Effector CD8-positive, alpha-beta T cell (primary cell): Measurements from ENCODE around the gene INO80B.
"Not testable (repeated sequence)": the region's sequence is repeated elsewhere in the genome, so short reads cannot be mapped to it uniquely, and the experiment has no call there.

ENCODE experiments used
- DNase-seq: peaks from one replicate; lab custom pipeline; 2025; lab: John Stamatoyannopoulos, UW

INO80B gene

DNA sequence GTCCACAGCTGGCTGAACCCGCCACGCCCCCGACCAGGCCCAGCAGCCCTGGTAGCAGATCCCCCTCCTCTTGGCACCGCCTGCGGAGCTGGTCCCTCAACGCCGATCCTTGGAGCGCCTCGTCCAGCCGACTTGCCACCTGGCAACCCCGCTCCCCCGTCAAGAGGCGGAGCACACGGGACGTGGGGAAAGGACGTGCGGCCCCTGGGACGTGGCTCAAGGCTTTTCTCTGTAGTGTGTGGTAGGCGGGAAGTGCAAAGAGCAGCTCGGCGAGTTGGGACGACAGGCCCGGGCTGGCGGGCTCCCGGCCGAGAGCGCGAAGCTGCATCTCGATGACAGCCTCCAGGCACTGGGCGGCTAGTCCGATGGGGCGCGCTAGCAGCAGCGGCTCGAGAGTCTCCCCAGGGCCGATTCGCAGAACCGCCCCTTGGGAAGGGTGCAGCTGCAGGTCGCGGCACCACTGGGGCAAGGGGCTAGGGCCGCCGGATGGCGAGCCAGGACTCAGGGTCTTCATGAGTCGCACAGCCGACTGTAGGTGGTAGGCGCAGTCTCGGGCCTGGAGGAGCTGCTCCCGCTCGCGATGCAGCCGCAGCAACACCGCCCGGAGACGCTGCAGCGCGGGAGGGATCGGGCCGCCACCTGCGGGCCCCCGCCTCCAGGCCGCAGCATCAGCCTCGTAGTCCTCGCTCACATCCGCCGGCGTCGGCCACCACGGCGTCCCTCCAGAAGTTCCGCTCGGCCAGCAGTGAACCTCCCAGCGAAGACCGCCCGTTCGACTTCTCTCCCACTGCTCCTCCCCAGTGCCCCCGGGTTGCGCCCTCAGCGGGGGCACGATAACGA, 27.3 kb downstream of the INO80B start:
- DNase-seq = peak; percentile 43

DNA sequence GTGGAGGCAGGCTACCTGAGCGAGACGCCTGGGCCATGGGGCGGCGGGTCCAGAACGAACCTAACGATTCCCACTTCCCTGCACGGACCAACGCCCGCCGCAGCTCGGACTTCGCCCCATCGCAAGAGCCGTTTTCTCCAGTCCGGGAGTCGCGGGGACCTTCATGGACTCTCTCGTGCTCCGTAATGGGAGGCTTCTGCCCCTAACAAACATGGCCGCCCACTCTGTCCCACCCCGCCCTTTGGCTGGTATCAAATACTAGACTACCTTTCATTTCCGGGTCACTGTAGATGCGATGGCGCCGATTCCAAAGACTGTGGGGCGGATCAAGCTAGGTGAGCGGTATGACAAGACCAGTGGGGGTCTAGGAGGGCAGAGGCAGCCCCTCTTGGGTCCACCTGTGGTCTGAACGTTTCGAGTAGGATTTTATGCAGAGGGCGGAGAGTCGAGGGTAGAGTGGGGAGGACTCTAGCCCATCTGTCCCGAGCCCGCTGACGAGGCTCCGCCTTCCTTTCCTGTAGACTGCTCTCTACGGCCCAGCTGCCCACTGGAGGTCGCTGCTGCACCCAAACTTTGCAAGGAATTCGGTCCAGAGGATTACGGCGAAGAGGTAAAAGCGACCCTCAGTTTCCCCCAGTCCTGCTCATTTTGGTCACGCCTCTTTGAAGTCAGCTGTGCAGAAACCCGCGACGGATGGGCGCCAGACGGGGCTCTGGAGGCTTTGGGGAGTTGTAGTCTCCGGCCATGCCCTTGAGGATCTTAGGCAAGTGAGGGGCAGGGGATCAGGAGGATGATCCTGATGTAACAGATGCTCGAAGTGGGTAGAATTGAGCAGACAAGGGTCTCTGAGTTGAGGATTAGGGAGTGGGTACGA, 28.2 kb downstream of the INO80B start, which contains the start of the genes CCDC142 and TTC31:
Gene CCDC142 (minus strand): TSS at position 198 of the 874 bp plus-strand sequence. CDS start 161 bp downstream, at position 37.
Gene TTC31 (plus strand): TSS at position 281 of the 874 bp plus-strand sequence. CDS start 15 bp downstream, at position 296.
- peak; percentile 87 for DNase-seq

DNA sequence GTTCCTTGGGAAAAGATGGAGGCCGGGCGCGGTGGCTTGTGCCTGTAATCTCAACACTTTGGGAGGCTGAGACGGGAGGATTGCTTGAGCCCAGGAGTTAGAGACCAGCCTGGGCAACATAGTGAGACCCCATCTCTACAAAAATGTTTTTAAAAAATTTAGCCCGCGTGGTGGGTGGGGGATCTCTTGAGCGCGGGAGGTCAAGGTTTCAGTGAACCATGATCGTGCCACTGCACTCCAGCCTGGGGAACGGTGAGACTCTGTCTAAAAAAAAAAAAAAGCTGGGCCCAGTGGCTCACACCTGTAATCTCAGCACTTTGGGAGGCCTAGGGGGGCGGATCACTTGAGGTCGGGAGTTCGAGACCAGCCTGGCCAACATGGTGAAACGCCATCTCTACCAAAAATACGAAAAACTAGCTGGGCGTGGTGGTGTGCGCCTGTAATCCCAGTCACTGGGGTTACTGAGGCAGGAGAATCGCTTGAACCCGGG, 28.8 kb downstream of the INO80B start:
- not testable (repeated sequence) for DNase-seq

DNA sequence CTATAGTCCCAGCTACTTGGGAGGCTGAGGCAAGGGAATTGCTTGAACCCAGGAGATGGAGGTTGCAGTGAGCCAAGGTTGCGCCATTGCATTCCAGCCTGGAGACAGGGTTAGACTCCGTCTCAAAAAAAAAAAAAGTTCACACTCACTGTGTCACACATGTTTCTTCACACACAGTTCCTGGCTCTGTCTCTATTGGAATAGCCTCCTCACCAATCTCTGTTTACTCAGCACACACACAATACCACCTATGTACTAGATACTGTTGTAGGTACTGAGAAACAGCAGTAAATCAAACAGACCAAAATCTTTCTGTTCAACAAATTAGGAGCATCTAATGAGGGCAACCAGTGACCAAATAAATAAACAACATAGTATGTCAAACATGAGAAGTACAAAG, 31.3 kb downstream of the INO80B start:
- DNase-seq = no peak

DNA sequence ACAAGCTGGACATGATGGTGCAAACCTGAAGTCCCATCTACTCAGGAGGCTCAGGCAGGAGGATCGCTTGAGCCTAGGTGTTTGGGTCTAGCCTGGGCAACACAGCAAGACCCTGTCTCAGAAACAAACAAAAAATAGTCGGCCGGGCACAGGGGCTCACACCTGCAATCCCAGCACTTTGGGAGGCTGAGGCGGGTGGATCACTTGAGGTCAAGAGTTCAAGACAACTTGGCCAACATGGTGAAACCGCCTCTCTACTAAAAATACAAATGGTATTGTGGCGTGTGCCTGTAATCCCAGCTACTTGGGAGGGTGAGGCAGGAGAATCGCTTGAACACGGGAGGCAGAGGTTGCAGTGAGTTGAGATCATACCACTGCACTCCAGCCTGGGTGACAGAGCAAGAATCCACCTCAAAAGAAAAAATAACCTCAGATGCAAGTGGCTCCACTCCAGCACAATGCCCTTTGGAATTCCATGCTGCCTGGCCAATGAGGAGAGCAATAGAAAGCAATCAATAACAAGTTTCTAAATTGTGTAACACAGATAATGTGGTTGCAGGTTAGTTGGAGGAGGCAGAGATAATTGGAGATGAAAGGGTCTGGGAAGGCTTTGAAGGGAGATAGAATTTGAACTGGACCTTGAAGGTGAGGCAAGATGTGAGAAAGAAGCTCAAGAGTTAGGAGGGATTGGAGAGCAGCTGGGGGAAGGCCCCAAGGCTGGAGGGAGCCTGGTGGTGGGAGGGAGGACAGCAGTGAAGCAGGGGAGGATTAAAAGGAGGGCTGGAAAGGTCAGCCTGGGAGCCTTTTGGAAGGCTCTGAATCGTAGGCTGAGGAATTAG, 34.0 kb downstream of the INO80B start:
- no peak for DNase-seq

DNA sequence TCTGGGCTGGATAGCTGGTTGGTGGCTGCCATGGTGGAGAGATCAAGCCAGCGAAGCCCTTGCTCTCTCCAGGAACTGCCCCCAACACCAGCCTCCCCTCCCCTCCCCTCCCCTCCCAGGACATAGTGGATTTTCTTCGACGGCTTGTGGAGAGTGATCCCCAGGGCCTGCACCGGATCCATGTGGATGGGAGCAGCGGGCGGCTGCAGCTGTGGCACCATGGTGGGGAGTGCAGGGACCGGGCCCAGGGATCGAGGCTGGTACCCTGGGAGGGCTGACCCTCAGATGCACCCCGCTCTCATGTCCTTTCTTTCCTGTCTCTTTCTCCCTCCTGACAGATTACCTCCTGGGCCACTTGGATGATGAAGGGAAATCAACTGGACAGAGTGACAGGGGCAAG, 35.0 kb downstream of the INO80B start:
- DNase-seq = no peak

DNA sequence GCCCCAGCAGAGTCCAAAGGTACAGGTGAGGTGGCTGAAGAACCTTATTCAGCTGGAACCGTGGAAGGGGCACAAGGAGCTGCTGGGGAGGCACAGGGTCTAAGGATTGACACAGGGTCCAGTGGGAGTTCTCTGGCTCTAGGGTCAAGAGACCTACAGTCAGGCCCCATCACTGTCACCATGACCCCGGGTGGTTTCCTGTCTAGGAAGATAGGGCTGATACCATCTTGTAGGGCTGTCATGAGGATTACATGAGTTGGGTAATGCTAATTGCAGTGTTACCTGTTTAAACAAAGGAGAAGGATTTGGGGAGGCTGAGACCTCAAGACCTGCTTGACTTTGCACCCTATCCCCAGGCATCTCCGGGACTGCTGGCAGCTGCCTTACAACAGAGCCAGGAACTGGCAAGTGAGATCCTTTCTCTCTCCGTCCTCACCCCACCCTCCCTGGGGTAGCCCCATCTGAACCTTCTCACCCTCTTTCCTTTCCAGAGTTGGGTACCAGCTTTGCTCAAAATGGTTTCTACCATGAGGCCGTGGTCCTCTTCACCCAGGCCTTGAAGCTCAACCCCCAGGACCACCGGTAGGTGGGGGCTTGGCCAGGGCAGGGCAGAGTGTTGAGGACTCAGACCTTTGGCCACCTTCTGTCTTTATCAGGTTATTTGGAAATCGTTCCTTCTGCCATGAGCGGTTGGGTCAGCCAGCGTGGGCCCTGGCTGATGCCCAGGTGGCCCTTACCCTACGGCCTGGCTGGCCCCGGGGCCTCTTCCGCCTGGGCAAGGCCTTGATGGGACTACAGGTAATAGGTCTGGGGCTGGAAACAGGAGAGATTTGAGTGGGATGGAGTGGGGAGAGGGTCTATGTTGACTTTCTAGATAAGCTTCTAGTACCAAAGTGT, 37.0 kb downstream of the INO80B start:
- DNase-seq = no peak

DNA sequence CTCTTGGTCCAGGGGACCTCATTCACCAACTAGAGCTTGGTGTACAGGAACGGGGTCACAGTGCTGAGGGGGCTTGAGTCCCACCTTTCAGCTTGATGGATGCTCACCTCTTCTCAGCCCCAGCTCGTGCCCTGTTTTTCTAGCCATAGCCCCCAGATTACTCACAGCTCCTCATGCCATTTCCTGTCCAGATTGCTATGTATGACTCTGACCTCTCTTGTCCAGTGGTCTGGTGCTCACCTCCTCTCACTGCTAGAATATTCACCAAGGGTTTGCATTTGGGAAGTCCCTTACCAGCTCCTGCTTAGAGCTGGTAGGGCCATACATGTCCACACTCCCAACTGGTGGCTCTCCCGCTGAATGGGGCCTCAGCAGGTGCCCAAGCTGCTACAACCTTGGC, 38.7 kb downstream of the INO80B start:
- no peak for DNase-seq

DNA sequence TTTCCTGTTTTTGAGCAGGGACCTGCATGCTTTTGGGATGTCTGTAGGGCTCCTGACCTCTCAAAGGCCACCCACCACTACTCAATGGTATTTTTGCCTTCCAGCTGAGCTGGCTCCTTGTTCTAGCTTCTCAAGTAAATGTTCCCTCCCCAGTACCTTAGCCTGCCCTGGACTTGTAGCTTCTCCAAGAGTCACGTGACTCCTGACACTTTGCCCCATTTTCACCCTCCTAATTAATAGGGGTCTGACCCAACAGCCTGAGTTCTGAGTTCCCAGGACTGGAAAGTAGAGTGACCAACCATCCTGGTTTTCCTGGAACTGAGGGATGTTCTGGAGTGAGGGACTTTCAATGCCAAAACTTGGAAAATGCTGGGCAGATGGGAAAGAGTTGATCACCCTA, 40.6 kb downstream of the INO80B start:
- DNase-seq = no peak

DNA sequence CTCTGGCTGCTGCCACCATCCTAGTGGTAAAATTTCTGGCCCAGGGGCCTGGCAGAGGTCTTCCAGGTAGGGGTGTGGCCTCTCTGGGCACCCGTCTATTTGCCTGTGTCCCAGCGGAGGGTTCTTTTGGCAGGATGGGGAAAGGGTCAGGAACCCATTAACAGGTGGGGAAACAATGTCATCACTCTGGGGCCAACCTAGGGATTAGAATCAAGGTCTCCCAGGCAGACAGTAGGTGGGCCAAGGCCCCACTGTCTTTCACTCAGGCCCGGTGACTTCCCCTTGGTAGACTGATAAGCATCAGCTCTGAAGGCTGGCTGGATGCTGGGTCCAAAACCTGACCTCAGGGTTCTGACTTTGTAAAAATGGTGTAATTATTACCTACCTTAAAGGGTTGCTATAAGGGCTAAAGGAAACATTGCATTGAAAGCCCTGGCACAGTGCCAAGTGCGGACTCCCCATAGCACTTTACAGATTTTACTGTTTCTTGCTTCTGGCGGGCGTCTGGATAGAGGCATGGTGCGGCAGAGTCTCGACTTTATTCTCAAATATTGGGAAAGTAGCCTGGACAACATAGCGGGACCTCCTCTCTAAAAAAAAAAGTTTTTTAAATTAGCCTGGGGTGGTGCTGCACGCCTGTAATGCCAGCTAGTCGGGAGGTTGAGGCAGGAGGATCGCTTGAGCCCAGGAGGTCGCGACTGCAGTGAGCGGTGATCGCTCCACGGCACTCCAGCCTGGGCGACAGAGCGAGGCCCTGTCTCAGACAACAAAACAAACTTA, 42.3 kb downstream of the INO80B start:
- no peak for DNase-seq

DNA sequence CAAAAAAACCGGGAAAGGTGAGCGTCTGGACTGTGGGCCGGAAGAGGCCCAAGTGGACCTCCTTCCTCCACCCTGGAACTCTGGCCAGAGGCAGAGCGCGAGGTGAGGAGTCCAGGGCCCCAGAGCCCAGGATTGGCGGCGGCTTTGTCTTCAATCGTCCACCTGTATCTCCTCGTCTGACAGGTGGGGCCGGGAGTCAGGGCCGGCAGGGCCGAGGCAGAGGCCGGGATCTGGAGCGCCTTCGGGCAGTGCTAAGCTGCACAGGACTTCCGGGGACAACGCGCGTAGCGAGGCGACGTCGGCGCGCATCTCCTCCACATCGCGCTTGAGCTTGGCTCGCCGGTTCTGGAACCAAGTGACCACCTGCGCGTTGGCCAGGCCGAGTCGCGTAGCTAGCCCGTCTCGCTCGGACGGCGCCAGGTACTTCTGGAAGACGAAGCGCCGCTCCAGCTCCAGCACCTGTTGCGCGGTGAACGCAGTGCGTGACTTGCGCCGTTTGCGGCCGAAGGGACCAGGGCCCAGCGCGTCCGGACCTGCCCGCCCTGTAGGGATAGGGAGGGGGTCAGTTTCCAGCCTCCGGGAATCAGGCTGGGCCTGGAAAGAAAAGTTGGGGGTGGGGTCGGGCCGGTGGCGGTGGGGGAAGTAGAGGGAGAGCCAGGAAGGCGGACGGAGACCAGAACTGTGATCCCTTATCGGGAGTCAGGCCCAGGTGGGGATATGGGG, 43.1 kb downstream of the INO80B start:
- no peak for DNase-seq

DNA sequence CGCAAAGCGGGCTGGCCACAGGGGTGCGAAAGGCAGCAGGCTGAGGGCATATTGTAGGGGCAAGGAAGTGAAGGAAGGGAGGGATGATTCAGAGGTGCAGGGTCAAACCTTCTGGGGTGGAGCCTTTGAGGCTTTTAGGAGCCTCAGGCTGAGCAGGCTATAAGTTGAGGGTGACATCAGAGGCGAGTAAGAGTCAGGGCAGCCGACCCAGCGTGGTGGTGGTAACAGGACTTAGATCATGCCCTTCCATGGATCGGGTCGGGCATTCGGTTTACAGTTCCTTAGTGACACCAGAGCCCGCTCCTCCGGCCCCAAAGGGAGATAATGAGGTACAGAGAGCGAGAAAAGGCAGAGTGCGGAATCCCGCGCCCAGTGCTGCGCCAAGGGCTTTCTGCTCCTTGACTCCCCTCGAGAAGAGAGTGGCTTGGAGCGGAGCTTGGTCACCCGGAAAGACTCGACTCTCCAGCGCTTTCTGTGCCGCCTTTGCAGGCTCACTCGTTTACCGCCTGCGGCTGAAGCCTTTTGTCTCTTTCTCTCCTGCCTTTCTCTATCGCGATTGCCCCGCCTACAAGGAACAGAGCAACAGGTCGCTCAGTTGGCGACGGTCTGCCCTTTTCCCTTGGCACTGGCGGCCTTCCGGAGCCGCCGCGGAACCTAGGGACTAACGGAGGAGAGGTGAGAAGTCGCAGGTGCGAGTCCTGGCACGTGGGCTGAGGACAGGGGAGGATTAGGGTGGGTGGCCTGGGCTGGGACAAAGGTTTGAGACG, 43.8 kb downstream of the INO80B start:
- DNase-seq = no peak

DNA sequence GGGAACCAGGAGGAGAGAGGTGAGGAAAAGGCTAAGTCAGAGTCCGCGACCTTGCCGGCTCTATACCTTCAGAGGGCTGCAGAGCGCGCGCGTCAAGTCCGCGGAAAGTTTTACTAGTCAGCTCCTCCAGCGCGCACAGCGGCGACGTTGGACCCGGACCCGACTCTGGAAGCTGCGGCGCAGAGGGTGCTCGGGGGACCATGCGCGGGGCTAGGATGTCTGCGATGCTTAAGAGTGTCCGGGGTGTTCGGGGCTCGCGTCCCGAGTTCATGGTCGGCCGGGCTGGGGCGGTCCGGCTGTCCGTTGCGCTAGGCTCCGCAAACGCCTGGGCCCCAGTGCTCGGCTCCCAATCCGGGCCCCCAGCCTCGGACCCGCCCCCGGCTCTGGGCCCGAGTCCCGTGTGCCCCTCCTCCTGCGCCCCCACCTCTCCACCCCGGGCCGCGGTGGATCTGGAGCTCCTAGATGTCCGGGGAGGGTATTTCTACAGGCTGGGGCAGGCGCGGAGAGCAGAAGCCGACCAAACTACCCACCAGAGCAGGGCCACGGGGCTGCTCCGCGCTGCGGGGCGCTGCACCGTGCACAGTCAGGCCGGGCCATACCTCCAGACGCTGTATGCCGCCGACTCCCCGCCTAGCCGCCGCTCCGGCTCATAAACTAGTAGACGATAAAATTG, 44.5 kb downstream of the INO80B start, which contains the start of gene LBX2:
Gene LBX2 (minus strand): TSS at position 337 of the 673 bp plus-strand sequence. CDS start 66 bp downstream, at position 271.
- DNase-seq = no peak

DNA sequence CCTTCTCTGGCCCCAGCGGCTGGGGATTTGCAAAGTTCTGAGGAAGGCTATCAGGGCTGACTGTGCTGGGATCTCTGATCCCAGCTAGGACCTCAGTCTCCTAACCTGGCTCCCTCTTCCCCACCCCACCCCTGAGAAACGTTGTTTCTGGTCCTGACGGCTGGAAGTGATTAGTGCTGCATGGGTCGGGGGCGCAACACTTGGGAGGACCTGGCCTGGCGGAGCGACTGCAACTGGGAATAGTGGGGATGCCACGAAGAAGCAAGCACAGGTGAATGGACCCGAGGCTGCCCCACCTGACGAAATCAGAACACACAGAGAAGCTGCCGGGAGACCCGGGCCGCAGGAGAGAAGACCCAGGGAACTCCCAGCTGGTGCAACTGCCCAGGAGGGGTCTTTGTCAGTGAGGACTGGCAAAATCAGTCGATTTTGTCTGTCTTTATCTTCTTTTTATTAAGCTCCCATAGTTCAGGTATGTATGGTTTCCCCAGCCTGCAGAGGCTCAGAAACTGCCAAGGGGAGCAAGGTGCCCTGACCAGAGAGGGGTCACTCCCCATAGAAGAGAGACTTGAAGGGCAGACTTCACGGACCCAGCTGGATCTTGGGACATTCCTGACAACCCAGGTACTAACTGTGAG, 45.2 kb downstream of the INO80B start:
- DNase-seq = no peak

DNA sequence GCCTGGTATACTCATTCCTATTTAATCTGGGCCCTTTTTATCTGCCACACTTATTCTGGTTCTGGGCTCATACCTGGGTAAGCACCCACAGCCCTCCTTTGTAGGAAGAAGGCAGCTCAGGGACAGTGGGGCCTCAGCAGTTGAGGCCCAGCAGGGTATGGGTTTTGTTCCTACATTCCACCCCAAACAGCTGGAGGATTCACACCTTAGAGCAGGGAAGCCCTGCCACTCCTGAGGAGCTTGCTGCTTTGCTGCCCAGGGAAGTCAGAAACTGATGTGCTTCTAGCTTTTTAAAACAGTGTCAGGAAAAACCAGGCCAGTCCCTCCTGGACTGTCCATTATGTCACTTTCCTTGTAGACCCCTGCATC, 45.7 kb downstream of the INO80B start:
- no peak for DNase-seq

DNA sequence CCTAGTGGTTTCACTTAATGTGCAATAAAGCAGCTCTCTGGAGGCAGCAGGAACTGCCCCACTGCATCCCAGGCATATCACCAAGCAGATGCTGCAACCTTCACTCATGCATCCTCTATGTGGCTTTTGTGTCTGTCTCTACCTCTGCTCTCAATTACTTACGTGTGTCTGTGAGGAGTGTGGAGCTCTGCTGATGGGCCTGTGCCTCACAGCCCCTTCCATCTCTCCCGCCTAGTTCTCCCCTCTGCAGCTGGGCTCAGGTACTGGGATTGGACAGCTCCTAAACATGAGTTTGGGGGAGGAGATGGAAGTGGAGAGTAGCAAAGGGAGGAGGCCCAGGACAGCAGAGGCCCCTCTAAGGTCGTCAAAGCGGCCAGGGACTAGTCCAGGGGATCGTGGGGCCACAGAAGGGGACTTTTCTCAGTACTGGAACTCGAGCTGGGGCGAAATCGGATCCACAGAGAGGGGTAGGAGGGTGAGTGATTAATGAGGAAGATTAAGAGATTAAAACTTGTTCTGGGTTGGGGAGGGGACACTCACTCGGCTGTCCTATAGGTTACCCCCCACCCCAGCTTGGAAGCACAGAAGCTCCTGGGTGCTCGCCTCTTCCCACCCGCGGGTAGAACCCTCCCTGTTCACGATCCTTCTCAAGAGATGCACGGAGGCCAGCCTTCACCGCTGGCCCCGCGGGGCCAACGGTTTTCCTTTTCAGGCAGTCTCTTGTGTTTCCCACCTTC, 46.6 kb downstream of the INO80B start:
- DNase-seq = no peak
